22Rv1 (cell line): ENCODE results near the gene LHFPL2.

ENCODE experiments used
- ZFX ChIP-seq: fragments of 450-650 bp; IDR thresholded peaks from 2 replicates; pipeline ENCODE4 v1.6.1; 2017; ENCODE audit warnings: antibody characterized with exemption, borderline replicate concordance
- TF ChIP-seq, protein P1 (sequence below): fragments of 450-650 bp; IDR thresholded peaks from 2 replicates; pipeline ENCODE4 v1.5.1; 2017; ENCODE audit warnings: mild to moderate bottlenecking

DNA sequence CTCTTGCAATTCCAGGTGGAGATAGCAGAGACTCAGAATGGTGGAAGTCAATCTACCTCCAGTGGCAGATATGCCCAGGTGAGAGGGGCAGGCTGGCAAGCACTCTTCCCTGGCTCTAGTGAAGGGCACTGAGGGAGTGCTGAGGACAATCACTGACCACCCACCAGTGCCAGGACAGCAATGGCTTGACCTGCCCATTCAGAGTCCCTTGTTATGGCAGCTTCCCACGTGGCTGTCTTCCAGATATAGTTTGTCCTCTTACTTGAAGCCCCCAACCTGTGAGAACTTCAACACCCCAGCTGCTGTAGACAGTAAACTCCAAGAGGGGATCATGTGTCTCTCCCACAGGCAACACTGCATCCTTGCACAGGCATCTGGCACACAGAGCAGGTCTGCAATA is 104.7 kb downstream of the LHFPL2 start:
- TF ChIP-seq, protein P1, sequence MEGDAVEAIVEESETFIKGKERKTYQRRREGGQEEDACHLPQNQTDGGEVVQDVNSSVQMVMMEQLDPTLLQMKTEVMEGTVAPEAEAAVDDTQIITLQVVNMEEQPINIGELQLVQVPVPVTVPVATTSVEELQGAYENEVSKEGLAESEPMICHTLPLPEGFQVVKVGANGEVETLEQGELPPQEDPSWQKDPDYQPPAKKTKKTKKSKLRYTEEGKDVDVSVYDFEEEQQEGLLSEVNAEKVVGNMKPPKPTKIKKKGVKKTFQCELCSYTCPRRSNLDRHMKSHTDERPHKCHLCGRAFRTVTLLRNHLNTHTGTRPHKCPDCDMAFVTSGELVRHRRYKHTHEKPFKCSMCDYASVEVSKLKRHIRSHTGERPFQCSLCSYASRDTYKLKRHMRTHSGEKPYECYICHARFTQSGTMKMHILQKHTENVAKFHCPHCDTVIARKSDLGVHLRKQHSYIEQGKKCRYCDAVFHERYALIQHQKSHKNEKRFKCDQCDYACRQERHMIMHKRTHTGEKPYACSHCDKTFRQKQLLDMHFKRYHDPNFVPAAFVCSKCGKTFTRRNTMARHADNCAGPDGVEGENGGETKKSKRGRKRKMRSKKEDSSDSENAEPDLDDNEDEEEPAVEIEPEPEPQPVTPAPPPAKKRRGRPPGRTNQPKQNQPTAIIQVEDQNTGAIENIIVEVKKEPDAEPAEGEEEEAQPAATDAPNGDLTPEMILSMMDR: no peak
- no peak for TF ChIP-seq ZFX
